Measurements from ENCODE around the gene SPOP.
A peak's percentile ranks its signal among the peaks of the same experiment; 100 is the strongest.

SPOP gene

GRCh38 chr17:49716668-49717364, 38.9 kb upstream of the SPOP start:
- H3K27ac ChIP-seq, result no peak overlapping the region
- no peak for TF ChIP-seq CTCF (conservative IDR thresholded peaks at IDR 0.05)

GRCh38 chr17:49715717-49716279, 37.9 kb upstream of the SPOP start:
- TF ChIP-seq CTCF (conservative IDR thresholded peaks at IDR 0.05), result no peak
- no peak overlapping the region for H3K27ac ChIP-seq

DNA sequence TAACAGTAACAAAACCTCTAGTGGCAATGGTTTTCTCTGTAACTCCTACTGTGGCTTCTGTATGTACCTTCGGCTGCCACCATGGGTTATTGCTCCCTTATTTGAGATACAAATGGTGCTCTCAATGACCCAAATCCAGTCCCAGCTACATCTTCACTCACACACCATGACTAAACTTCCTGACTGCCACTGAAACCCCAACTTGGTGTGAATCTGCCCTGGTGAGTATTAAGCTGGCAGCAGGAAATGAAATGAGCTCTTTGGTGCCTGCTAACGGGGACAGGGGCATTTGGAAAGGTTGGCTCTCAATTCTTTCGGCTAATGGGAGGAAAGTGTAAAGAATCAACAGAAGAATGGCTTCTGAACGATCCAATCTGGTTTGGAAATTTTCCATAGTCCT, 37.3 kb upstream of the SPOP start:
- H3K27ac ChIP-seq, result no peak overlapping the region

GRCh38 chr17:49708515-49709183, 30.8 kb upstream of the SPOP start:
- TF ChIP-seq CTCF (conservative IDR thresholded peaks at IDR 0.05), result no peak; the same call in none of the 2 replicates
- H3K27ac ChIP-seq, result peak overlapping the region; percentile 98

More for the DNA sequence above, 37.3 kb upstream of the SPOP start:
- no peak for TF ChIP-seq CTCF (conservative IDR thresholded peaks at IDR 0.05)

- peak within 1 kb of the TSS; percentile 98 for H3K27ac ChIP-seq
- TF ChIP-seq CTCF (conservative IDR thresholded peaks at IDR 0.05), result peak; percentile 96
These were observed 30.0 kb upstream of the SPOP start, which contains the start of gene SLC35B1 for GRCh38 chr17:49707608-49708514. TSS of gene SLC35B1 (minus strand) at chr17:49707964. CDS start at chr17:49707833, 131 bp downstream.

- peak overlapping the region; percentile 98 for H3K27ac ChIP-seq
- TF ChIP-seq CTCF (conservative IDR thresholded peaks at IDR 0.05), result no peak
These were observed 29.3 kb upstream of the SPOP start for GRCh38 chr17:49707246-49707607.

Data from VCaP (cell line).